ENCODE data around the gene FEN1.

DNA sequence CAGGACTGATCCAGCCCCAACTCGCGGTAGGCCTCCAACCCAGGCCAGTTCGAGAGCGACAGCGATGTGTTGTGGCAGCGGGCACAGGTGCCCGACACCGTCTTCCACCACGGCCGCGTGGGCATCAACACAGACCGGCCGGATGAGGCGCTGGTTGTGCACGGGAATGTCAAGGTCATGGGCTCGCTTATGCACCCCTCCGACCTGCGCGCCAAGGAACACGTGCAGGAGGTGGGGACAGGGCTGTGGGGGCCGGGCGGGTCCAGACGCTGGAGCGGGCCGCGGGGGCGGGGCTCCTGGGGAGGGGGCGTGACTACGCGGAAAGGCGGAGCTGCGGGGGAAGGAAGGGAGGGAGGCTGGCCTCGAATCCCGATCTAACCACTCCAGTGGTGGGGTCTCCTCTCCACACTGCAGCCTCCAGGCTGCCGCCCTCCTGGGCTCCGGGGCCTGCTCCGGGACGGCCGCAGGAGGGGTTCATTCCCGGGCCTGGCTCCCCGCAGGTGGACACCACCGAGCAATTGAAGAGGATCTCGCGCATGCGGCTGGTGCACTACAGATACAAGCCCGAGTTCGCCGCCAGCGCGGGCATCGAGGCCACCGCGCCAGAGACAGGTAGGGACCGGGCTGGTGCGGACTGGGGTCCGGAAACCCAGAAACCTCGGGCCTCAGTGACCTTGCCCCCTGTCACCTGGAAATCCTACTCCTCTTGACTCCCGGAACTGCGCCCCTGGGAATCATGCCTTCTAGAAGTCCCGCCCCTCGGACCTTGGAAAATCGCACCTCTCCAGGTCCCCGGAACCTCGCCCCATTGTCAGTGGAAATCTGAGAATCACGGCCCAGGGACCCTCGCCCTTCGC, 15.2 kb upstream of the FEN1 start:
- TF ChIP-seq, protein P1, sequence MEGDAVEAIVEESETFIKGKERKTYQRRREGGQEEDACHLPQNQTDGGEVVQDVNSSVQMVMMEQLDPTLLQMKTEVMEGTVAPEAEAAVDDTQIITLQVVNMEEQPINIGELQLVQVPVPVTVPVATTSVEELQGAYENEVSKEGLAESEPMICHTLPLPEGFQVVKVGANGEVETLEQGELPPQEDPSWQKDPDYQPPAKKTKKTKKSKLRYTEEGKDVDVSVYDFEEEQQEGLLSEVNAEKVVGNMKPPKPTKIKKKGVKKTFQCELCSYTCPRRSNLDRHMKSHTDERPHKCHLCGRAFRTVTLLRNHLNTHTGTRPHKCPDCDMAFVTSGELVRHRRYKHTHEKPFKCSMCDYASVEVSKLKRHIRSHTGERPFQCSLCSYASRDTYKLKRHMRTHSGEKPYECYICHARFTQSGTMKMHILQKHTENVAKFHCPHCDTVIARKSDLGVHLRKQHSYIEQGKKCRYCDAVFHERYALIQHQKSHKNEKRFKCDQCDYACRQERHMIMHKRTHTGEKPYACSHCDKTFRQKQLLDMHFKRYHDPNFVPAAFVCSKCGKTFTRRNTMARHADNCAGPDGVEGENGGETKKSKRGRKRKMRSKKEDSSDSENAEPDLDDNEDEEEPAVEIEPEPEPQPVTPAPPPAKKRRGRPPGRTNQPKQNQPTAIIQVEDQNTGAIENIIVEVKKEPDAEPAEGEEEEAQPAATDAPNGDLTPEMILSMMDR (IDR thresholded peaks at IDR 0.05) = no peak
- TF ChIP-seq EZH2 (IDR thresholded peaks at IDR 0.05; ENCODE audit: borderline replicate concordance, insufficient read depth, low read depth, low read length, poor library complexity, severe bottlenecking) = no peak

All from B cell (primary cell).